HG02610 (cell line): ENCODE measurements around the gene CENPU.
"Not testable (repeated sequence)": the region's sequence is repeated elsewhere in the genome, so short reads cannot be mapped to it uniquely, and the experiment has no call there.

Experiments used
- ATAC-seq: cut with Tn5 transposase; IDR thresholded peaks from one replicate; pipeline ENCODE4 v1.9.1; 2021; ENCODE audit warnings: mild to moderate bottlenecking, moderate library complexity; ENCODE audit not compliant: unreplicated experiment

Gene CENPU

DNA sequence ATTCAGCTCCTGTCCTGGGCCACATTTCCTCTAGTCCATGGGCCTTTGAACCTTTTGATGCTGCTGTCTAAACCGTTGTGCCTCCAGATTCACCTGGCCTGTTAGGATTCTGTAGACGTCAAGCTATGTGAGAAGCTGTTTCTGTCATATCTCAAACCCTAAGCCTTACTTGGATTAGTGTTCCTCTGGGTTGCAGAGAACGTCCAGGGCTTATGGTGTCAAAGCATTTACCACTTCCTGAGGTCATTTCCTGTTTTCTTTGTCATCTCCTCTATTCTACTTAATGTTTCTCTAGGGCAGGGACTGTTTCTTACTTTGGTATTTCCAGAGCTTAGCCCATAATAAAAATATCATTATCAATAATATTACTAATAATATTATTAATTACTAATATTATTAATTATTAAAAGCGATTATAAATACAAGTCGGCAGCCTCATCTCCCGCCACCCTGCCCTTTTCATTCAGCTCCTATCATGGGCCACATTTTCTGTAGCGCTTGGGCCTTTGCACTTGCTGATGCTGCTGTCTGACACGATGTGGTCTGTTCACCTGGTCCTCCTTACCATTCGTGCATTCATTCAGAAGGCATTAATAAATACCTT, 65.3 kb downstream of the CENPU start:
- no peak for ATAC-seq

DNA sequence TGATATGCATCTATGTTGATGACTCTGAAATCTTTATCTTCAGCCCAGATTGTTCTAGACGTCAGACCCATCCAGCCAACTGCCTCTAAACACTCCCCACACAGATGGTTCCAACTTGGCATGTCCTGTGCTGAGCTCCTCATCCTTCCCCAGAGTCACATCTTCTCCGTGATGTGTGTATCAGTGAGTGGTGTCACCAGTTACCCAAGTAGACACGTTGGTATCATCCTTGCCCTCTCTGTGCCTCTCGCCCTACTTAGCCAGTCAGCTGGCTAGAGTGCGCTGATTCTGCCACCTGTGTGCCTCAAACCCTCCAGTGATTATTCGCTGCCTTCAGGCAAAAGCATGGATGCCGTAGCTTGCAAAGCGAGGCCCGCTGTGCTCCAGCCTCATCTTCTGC, 65.8 kb downstream of the CENPU start:
- ATAC-seq: no peak

DNA sequence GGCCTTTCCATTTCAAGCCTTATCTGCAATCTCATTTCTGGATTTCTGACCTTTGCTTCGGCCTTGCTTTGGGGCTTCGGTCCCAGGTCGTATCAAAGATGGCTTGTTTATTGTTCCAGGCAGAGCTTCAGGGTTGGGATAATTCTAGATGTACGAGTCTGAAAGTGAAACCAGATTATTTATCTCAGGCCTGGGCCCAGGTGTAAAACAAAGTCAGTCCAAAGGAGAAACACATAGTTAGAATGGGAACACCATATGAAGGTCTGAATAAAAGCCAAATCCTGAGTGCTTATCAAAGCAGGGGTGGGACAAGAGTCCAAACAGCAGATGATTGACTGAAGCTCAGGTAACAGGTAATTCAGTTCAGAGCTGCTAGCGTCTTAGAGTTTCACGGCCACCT, 67.2 kb downstream of the CENPU start:
- no peak for ATAC-seq

DNA sequence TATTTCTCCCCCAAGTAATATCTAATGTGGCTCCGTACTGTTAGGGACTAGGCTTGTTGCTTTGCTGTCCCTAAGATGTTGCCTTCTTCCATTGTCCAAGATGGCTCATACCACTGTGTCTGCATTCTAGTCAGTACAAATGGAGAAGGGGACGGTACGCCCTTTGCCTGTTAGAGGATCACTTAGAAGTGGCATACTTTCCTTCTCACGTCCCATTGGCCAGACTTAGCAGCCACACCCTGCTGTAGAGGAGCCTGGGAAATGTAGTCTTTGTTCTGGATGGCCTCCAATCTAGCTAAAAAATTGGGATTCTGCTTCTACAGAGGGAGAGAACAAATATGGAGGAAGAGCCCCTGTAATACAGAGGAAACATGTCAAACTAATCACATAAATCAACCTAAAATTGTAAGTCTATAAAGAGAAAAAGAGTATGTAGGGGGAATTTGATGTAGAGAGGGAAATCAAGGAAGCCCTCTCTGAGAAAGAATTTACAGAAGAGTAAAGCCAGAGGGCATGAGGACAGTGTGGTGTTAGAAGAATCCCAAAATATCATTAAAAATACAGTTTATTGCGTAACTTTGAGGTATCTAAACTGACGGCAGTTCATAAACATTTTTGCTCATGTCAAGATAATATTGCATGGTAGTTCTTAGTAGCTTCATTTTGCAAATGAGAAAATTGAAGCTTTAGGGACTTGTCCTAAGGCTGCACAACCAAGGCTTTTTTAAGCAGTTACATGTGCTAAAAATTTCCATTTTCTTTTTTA, 69.3 kb downstream of the CENPU start:
- no peak for ATAC-seq

DNA sequence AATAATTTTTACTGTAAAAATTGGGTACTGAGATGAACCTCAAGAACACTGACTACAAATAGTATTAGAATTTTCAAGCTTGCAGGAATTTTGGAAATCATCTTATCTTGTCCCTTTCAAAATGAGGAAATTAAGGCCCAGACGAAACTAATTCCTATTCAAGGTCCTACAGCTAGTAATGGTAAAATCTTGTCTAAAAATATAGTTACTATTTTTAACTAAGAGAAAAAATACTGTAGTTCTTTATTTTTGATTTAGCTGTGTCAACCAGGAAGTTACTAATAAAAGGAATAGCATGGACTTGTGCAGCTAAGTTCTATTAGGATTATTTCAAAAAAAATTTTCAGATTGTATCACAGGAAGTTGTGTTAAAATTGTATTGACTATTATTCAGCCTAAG, 71.7 kb downstream of the CENPU start:
- no peak for ATAC-seq

DNA sequence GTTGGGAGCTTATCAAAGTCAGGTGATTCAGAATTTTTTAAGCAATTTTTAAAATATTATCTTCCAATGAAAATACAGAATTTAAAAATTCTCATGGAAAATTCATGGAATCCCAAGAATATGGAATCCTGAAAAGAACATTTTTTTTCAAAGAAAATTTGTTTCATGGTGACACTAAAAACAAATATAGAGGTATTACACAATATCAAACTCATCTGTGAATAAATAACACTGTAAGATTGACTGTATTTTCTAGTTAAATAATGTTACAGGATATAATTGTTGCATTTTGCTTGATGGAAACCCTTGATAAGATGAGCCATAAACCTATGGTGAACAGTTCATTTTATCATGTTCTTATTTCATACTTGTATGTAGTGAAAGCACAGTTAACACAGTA, 72.9 kb downstream of the CENPU start:
- ATAC-seq: no peak

DNA sequence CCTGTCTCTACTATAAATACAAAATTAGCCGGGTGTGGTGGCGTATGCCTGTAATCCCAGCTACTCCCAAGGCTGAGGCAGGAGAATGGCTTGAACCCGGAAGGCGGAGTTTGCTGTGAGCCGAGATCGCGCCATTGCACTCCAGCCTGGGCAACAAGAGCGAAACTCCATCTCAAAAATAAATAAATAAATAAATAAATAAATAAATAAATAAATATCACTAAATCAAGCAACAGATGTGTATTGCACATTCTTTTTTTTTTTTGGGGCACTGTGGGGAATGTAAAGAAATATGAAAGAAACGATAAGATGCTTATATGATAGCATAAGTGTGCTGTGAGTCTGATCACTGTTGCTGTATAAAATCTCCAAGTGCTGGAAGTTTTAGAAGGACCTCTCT, 76.1 kb downstream of the CENPU start:
- not testable (repeated sequence) for ATAC-seq

DNA sequence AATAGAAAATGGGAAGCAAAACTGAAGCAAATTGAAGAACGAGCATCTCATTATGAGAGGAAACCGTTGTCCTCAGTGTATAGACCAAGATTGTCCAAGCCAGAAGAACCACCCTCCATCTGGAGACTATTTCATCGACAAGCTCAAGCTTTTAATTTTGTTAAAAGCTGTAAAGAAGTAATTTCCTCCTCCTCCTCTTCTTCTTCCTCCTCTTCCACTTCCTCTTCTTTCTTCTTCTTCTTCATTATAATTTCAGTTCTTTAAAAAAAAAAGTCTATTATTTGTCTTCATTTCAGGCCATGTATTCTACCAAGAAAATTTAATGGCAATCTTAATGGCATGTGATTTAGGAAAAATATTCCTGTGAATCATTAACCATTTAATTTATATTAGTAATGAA, 76.8 kb downstream of the CENPU start:
- ATAC-seq: no peak

DNA sequence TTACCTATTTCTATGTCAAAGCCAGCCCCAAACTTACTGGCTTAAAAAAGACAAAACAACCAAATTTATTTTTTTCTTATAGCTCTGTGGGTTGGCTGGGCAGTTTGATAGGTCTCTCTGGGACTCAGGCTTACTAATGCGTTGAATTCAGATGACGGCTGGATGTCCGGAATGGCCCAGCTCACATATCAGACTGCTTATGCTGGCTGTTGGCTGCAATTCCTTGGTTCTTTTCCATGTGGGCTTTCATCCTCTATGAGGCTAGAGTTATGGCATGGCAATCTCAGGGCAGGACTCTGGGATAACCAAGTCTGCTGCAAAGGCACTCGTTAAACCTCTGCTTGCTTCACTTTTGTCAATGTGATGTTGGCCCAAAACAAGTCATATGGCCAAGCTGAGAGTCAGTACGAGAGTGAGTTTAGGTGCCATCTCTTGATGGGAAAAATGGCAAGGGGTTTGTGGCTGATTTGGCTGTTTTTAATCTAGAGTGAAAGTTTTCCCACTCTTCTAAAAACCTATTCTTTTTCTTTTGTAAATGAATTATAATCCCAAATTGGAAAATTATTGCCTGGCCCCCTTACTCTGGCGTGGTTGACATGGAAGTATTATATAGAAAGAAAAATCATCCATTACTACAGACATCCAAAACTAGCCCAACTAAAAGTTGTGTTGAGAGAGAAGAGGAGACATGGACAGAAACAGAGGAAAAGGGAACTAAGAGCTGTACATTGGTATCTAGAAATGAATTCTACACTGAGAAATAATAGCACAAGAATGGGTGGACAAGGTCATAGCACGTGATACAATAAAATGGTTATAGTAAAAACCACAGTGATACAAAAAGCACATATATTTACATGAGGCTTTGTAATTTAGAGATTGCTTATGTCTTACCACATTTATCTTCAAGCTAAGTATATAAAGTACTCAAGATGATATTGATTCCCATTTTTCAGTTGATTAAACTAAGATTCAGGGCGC, 77.7 kb downstream of the CENPU start:
- peak; percentile 48 for ATAC-seq

DNA sequence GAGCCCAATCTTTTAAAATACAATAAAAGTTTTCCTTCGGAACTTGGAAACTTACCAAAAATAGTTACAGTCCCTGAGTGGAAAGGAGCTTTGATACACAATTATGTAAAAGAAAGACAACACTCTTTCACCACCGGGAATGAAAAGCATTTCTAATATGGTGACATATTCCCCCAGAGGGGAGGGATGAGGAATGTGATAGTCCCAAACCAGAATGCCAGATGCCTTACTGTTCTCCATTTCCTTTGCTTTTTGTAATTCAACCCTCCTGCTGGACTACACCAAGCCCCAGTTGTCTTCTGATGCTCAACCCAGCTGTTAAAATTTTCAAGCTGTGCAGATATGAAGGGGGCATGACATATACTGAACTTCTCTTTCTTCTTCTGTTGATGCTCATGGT, 80.2 kb downstream of the CENPU start:
- no peak for ATAC-seq

DNA sequence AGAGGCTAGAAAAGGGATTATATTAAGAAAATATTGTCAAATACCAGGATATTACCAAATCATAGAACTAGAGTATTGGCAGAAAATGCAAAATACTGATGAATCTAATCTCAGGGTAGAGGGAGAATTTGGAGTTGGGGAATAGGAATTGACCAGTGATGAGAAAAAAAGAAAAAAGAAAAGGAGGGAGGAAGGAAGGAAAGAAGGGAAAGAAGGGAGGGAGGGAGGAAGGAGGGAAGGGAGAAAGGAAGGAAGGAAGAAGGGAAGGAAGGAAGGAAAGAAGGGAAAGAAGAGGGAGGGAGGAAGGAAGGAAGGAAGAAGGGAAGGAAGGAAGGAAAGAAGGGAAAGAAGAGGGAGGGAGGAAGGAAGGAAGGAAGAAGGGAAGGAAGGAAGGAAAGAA, 81.2 kb downstream of the CENPU start:
- not testable (repeated sequence) for ATAC-seq

DNA sequence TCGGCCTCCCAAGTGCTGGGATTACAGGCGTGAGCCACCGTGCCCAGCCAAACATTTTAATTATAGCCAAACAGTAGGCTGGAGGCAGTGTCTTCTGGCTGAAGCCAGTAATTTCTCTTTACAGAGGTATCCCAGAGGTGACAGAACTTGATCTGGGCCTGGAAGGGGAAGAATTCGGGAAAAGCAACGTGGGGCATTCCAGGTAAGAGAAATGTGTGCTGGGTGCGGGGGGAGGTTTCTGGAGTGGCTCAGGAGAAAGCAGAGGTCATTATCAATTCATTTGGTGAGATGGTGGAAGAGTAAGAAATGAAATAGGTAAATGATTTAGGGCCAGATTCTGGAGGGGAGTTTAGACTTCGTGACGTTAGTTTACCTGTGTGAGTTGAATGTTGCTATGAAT, 82.0 kb downstream of the CENPU start:
- no peak for ATAC-seq

DNA sequence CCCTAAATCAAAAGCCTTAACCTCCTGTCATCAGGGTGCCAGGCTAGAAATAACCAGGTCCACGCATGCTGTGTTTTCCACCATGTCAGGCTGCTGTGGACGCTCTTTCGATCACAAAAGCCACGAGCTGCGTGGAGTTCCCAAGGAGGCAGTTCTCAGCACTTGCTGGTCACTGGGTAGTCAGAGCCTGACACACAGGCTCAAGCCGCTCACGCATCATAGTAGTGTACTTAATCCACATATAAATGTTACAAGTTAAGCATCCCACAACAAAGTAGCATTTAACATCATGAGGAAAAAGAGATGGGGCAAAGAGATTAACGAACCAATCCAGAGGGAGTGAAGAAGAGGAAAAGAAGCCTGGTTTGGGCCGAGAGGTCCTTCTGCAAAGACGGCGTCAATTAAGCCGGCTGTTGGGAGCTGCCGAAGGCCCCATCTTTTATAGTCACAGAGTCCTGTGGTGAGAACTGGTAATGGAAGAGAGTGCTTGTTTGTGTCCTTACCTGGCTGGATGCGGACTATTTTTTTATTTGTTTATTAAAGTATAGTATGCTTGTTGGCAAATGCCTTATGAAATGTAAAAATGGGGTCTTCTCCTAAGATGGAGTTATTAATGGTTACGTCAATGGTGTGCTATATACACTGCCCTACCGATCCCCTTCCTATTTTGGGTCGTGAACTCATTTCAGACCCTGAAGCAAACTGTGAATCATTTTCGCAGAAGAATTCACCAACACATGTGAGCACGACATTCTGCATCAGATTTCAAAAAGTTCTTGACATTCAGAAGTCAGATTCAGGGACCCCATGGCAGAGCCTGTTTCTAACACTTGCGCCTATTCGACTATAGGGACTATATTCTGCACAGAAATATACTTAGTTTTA, 83.7 kb downstream of the CENPU start:
- peak; percentile 3 for ATAC-seq

DNA sequence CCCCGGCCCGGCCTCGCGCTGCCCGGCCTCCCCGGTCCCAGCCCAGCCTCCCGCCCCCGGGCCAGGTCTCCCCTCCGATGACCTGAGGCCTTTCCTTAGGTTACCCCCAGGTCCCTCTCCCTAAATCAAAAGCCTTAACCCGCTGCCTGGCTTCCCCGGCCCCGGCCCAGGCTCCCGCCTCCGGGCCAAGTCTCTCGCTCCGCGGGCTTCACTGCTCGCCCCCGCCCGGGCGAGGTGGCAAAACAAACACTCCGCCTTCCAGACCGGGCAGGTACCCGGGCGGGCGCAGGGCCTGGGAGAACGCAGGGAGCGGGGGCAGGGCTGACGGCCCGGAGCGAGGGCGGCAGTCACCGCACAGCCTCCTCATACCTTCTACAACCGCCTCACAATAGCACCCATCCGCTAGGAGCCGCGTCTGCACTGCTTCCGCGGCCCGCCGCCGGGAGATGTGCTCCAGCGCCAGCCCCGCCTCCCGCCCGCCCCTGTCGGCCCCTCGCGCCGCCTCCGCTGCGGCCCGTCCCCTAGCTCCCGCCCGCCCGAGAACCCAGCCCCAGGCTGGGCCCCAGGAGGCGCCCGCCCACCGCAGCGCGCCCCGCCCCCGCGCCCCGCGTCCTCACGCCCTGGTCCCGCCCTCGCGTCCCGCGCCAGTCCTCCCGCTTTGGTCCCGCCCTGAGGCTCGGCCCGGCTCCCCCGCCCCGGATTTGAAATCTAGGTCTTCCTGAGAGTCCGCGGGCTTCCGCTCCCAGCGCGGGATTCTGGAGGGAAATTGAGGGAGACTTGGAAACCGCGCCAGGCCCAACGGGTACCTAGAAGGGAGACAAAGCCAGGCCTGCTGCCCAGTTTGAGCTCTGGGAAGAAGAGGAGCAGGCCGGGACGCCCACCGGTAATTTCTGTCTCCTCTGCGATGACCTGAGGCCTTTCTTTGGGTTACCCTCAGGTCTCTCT, 84.6 kb downstream of the CENPU start, which contains the start of the genes CASP3 and PRIMPOL:
Gene CASP3 (minus strand): TSS at position 422 of the 945 bp plus-strand sequence. CDS start 10,994 bp downstream, outside the sequence.
Gene PRIMPOL (plus strand): TSS at position 713 of the 945 bp plus-strand sequence. CDS start 7,403 bp downstream, outside the sequence.
- ATAC-seq: peak; percentile 88

DNA sequence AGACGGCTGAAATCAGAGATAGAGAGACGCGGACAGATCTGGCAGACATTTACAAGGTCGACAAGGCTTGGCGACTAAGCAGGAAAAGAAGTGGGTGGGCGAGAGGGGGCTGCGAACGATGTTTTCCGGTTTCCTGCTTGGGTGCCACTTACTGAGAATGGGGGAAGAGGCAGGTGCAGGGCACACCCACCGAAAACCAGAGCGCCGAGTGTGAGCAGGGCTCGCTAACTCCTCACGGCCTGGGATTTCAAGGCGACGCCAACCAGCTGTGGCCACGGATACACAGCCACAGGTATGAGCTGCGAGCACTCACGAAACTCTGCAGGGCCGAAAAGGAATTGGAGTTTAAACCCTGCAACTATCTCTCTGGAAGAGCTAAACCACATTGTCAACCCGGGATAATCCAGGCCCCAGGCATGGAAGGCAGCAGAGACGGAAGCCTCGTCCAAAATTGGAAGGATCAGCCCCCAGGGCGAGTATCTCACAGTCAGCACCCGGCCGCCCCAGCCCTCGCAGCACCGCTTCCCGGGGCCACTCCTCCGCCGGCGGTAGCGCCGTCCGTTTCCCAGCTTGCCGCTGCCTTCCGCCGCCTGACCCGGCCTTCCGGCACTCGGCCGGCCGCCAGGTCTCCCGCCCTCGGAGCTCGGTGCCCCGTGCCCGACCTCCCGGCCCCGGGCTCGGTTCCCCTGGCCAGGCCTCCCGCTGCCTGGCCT, 85.4 kb downstream of the CENPU start:
- ATAC-seq: peak; percentile 20

DNA sequence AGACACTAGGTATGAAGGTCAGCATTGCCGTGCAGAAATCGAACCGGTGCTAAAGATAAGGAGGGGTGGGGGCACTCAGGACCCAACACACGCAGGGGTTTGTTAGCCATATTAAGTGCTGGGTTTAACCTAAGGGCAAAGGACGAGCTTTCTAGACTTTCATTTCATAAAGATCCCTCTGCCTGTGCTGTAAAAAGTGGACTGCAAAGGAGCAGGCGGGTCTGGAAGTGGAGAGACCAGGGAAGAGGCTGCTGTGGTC, 85.9 kb downstream of the CENPU start:
- ATAC-seq: no peak

DNA sequence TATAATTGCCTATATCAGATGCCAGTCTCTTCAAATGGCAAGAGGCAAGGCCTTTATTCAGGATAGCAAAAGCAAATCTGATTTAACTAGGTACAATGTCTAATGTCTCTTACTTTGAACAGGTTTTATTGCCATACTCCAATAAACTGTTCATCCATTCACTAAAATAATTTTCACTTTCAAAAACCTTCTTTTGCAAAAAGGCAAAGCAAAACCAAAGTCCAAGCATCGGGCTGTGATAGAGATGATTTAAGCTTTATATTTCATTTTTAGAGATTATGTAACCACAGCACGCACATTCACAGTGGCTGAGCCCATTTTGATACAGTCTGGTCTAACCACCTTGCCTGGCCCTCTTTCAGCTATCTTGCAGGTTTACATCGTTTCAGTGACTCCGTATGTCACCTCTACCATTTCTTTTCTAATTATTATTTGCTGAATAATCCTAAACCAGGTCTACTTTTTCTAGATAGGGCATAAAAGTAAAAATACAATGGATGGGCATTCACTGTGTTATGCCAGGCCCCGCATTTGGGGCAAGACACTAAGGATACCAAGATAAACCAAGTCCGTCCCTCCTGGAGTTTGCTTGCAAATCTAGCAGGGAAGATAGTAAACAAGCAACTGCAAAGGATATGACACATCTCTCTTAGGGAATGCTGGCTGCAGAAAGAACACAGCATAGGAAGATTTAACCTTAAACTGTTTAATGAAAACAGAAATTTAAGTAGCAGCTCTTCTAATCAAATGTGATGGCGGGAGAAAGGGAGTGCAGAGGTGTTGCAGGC, 86.4 kb downstream of the CENPU start:
- ATAC-seq: no peak
